Stomach (tissue), 4 donors: ENCODE results near the gene DDX25.

ENCODE experiments used
- POLR2AphosphoS5 ChIP-seq, 3 donors: sonication (generic); formaldehyde crosslinking; IDR thresholded peaks; one replicate each; pipeline ENCODE4 v1.6.1; 2016; ENCODE audit warnings: antibody characterized with exemption in 3 of 3
- TF ChIP-seq, protein P1 (sequence below), 7 experiments: fragments of 450-650 bp in 4 of 7; fragments of 200-600 bp in 3 of 7; sonication (generic) in 3 of 7; IDR thresholded peaks; one replicate each; pipeline ENCODE4 v1.5.1; 2016 to 2019; ENCODE audit warnings: antibody characterized with exemption in 7 of 7, control low read depth in 2 of 7, mild to moderate bottlenecking in 1 of 7

- TF ChIP-seq, protein P1, sequence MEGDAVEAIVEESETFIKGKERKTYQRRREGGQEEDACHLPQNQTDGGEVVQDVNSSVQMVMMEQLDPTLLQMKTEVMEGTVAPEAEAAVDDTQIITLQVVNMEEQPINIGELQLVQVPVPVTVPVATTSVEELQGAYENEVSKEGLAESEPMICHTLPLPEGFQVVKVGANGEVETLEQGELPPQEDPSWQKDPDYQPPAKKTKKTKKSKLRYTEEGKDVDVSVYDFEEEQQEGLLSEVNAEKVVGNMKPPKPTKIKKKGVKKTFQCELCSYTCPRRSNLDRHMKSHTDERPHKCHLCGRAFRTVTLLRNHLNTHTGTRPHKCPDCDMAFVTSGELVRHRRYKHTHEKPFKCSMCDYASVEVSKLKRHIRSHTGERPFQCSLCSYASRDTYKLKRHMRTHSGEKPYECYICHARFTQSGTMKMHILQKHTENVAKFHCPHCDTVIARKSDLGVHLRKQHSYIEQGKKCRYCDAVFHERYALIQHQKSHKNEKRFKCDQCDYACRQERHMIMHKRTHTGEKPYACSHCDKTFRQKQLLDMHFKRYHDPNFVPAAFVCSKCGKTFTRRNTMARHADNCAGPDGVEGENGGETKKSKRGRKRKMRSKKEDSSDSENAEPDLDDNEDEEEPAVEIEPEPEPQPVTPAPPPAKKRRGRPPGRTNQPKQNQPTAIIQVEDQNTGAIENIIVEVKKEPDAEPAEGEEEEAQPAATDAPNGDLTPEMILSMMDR (IDR thresholded peaks at IDR 0.05), result no peak
- no peak for TF ChIP-seq POLR2AphosphoS5 (IDR thresholded peaks at IDR 0.05)
These were observed 44.2 kb downstream of the DDX25 start for GRCh38 chr11:125948278-125949051.
